ENCODE measurements around the gene TAMM41.

TAMM41 gene

GRCh38 chr3:11832981-11833905 is 13.4 kb downstream of the TAMM41 start:
- TF ChIP-seq EP300 (IDR thresholded peaks at IDR 0.05; ENCODE audit: borderline replicate concordance) = no peak
- TF ChIP-seq TAF1 (IDR thresholded peaks at IDR 0.05; ENCODE audit: low read depth) = no peak
- TF ChIP-seq RAD21 (IDR thresholded peaks at IDR 0.05; ENCODE audit: low read depth) = no peak
- no peak for TF ChIP-seq NFIC (IDR thresholded peaks at IDR 0.05)
- no peak for TF ChIP-seq MAX (IDR thresholded peaks at IDR 0.05)
- TF ChIP-seq YY1 (IDR thresholded peaks at IDR 0.05; ENCODE audit: low read depth) = no peak
- no peak for TF ChIP-seq EGR1 (IDR thresholded peaks at IDR 0.05)
- no peak for TF ChIP-seq CEBPB (IDR thresholded peaks at IDR 0.05)
- no peak for TF ChIP-seq REST (IDR thresholded peaks at IDR 0.05; ENCODE audit: low read depth)
- no peak for TF ChIP-seq USF1 (IDR thresholded peaks at IDR 0.05)
- no peak for TF ChIP-seq TEAD4 (IDR thresholded peaks at IDR 0.05)
- no peak for TF ChIP-seq CREB1 (IDR thresholded peaks at IDR 0.05; ENCODE audit: low read depth)

GRCh38 chr3:11829416-11829815 is 17.3 kb downstream of the TAMM41 start:
- no peak for TF ChIP-seq EGR1 (IDR thresholded peaks at IDR 0.05)
- TF ChIP-seq REST (IDR thresholded peaks at IDR 0.05; ENCODE audit: low read depth) = no peak
- TF ChIP-seq CREB1 (IDR thresholded peaks at IDR 0.05; ENCODE audit: low read depth) = no peak
- no peak for TF ChIP-seq ZBTB7A (IDR thresholded peaks at IDR 0.05; ENCODE audit: low read depth)

GRCh38 chr3:11826628-11827265 is 19.9 kb downstream of the TAMM41 start:
- TF ChIP-seq EP300 (IDR thresholded peaks at IDR 0.05; ENCODE audit: borderline replicate concordance) (no peak), FOXM1 (IDR thresholded peaks at IDR 0.05; ENCODE audit: borderline replicate concordance, low read depth) (no peak), EGR1 (IDR thresholded peaks at IDR 0.05) (no peak), TCF12 (IDR thresholded peaks at IDR 0.05; ENCODE audit: low read depth) (no peak), USF1 (IDR thresholded peaks at IDR 0.05) (no peak), TAF1 (IDR thresholded peaks at IDR 0.05; ENCODE audit: low read depth) (no peak), REST (IDR thresholded peaks at IDR 0.05; ENCODE audit: low read depth) (no peak), CEBPB (IDR thresholded peaks at IDR 0.05) (no peak), RAD21 (IDR thresholded peaks at IDR 0.05; ENCODE audit: low read depth) (no peak)

- TF ChIP-seq RAD21 (IDR thresholded peaks at IDR 0.05; ENCODE audit: low read depth) (no peak), EP300 (IDR thresholded peaks at IDR 0.05; ENCODE audit: borderline replicate concordance) (no peak), YY1 (IDR thresholded peaks at IDR 0.05; ENCODE audit: low read depth) (no peak), TCF12 (IDR thresholded peaks at IDR 0.05; ENCODE audit: low read depth) (no peak), EGR1 (IDR thresholded peaks at IDR 0.05) (no peak), MAX (IDR thresholded peaks at IDR 0.05) (no peak), FOXM1 (IDR thresholded peaks at IDR 0.05; ENCODE audit: borderline replicate concordance, low read depth) (no peak), TEAD4 (IDR thresholded peaks at IDR 0.05) (no peak), USF1 (IDR thresholded peaks at IDR 0.05) (no peak), ZBTB7A (IDR thresholded peaks at IDR 0.05; ENCODE audit: low read depth) (no peak), CREB1 (IDR thresholded peaks at IDR 0.05; ENCODE audit: low read depth) (no peak), CEBPB (IDR thresholded peaks at IDR 0.05) (no peak), NFIC (IDR thresholded peaks at IDR 0.05) (no peak), TAF1 (IDR thresholded peaks at IDR 0.05; ENCODE audit: low read depth) (no peak), REST (IDR thresholded peaks at IDR 0.05; ENCODE audit: low read depth) (no peak)
Observed at GRCh38 chr3:11825301-11825700, 21.4 kb downstream of the TAMM41 start.
